NOMO-1 treated with DMSO at 0.1 percent for 48 hours (cell line): ENCODE results near the gene DNAJC11.

ENCODE experiments used
- DNase-seq: peaks from one replicate; lab custom pipeline; 2025; ENCODE audit not compliant: unreplicated experiment; lab: John Stamatoyannopoulos, UW

The DNAJC11 gene

GRCh38 chr1:6586404-6586816 is 115.2 kb downstream of the DNAJC11 start:
- DNase-seq, result no peak

GRCh38 chr1:6585841-6586240 is 115.8 kb downstream of the DNAJC11 start:
- no peak for DNase-seq

- no peak for DNase-seq
Measured at GRCh38 chr1:6585081-6585722, 116.4 kb downstream of the DNAJC11 start.
